DMS 273 treated with DMSO at 0.1 percent for 48 hours (cell line): ENCODE data around the gene ADD2.

Experiments used
- DNase-seq: peaks from one replicate; lab custom pipeline; 2025; lab: John Stamatoyannopoulos, UW

The ADD2 gene

DNA sequence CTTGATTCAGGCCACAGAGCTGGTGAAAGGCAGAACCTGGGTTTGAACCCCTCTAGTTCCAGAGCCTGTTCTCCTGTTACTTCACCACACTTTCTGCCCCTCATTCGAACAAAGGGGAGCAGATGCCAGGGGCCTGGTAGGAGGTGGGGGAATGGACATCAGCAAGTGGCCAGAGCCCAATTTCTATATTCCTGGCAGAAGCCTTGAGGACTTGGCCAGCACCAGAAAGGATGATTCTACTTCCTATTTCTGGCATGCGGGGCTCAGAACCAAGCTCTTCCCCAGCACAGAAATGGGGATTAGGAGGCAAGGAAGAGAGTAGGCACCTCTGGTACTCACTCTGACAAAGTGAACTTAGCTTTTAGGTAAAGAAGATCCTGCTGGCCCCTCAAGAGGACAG, 49.3 kb downstream of the ADD2 start:
- DNase-seq: no peak

DNA sequence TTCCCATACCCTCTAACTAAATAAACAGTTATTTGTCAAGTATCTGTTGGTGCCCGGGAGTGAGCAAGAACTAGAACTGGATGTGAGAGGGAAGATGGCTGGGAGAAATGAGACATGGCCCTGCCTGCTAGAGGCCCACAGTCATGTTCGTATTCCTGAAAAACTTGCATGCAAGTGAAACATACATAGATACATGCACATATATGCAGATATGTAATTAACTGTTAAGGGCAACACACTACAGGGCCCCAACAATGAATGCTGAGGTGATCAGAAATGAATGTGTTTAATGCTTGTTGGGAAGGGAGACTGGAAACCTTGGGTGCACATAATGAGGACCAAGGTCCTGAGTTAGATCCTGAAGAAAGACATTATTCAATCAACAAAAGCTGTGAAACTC, 49.8 kb downstream of the ADD2 start:
- no peak for DNase-seq

- no peak for DNase-seq
These were observed 50.5 kb downstream of the ADD2 start for GRCh38 chr2:70717431-70718038.

DNA sequence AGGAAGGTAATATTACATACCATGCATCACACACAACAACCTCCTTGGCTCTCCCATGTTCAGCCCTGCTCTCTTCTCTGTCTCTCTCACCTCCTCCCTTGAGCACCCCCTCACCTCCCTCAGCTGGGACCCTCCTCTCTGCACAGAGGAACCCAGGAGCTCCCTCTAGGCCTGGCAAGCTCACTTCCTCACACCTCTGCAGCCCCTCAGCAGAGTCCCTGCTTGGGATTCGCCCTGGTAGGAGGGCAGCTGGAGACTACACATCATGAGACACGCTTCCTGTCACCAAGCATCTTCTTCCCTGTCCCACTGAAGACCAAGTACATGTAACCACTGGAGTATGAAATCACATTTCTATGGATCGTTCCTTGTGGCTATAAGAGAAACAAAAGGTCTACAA, 51.0 kb downstream of the ADD2 start:
- no peak for DNase-seq

GRCh38 chr2:70716131-70716743, 51.8 kb downstream of the ADD2 start:
- no peak for DNase-seq

DNA sequence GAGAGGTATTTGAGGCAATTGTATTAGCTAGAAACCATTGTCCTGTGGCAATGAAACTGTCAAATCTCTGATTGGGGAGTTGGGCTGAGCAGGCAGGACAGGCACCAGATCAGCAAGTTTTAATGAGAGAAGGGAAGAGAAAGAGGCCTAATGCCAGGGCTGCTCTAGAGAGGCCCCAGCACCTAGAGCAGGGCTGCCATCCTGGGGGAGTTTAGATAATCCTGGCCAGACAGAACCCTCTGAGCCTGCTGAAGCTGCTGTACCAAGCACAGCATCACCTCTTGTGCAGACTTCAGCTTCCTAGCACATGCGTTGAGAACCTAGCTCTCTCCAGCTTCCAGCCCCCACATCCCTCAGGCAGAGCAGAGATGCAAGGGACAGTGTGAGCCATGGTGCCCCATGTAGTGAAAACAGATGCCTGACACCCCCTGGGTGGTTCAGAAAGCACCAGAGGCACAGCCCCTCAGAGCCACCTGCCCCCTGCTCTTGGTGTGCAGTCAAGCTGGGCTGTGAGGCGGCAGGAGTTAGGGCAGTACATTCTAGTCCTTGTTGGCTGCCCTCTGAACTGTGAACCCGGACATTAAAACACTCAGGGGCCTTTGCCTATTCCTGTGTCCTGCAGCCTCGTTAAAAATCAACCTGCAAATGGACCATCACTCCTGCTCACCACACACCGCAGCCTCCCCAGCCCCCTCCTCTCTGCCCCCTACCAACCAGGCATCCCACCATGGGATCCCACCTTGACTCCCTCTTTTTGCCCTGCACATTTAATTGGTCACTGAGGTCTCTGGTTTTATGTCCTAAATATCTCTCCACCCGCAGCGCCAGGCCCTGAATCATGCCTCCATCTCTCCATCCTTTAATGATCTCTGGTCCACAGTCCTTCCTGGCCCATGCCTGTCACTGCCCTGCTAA, 52.7 kb downstream of the ADD2 start:
- no peak for DNase-seq

DNA sequence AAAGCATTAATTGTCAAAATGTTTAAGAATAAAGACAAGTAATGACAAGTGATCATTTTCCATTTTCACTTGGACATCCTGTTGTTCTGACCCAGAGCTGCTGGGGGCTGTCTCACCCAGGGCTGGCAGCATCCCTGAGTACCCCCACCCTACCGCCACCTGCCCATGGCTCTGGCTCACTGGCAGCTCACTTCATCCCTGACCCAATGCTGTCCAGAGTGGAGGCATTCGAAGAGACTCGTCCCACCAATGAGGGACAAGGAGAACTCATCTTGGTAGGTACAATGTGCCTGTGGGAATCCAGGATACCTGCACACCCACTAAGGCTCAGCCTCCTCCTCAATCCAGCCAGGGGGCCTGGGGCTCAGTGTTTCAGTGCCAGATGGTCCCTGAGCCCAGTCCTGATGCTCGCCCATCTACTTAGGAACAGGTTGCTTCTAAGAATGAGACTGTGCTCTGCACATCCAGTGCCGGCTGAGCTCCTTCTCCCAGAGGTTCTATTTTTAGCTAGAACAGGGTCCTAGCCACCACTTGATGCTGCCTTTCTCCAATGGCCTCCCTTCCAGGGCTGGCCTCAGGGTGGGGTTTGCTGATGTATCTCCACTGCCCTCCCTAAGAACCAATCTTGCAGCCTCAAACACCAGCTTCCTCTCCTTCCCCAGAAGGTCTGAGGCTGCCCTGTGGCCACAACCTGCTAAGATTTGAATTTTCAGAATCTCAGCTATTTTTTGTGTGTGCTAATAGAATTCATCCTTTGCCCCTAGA, 53.7 kb downstream of the ADD2 start:
- DNase-seq: no peak

GRCh38 chr2:70712916-70713315, 55.1 kb downstream of the ADD2 start:
- no peak for DNase-seq

- no peak for DNase-seq
These were observed 56.8 kb downstream of the ADD2 start for GRCh38 chr2:70711191-70711590.

GRCh38 chr2:70710038-70710690, 57.8 kb downstream of the ADD2 start:
- DNase-seq: no peak

DNA sequence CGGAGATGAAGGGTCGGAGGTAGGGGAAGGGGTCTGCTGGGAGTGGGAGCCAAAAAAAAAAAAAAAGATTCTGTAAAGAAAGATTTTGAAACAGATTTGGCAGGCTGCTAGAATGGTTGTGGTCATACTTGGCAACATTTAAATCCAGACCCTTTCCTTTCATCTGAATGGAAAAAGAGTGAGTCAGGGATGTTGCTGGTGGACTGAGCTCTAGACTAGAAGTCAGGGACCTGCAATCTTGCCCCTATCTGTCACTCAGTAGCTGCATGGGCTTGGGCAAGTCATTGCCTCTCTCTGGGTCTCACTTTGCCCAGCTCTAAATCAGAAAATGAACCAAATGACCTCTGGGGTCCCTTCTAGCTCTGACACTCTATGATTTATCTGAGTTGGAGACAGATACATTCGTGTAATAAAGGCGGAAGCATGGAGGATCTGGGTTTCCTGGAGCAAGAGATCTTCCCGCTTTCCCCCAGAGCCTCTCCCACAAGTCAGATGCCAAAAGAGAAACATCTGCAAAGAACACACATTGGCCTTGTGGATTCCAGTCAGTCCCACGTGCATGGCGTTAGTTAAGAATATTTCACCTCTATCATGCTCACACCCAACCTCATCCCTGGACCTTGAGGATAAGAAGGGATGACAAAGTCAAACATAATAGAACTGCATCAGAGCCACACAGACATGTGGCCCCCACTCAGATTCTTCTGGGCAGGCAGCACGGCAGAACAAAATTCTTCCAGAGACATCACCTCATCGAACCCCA, 58.5 kb downstream of the ADD2 start:
- DNase-seq: no peak

- peak; percentile 19 for DNase-seq
These were observed 59.4 kb downstream of the ADD2 start for GRCh38 chr2:70708376-70709199.

DNA sequence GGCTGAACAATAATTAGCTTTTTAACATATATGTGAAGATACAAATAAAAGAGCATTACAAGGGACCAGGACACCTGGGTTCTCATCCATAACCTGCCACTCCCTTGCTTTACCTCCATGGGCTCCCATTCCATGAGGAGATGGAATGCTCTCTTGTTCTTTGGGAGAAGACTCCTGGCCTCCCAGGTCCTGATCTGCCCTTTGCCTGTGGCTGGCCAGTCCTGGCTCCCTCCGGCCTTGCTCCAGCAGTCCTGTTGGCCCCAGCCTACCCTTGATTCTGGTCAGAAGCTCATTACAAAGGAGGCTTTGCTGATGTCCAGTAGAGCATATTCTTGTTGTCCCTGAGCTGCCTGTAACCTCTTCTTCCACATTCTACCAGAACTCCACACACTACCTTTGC, 60.3 kb downstream of the ADD2 start:
- no peak for DNase-seq

DNA sequence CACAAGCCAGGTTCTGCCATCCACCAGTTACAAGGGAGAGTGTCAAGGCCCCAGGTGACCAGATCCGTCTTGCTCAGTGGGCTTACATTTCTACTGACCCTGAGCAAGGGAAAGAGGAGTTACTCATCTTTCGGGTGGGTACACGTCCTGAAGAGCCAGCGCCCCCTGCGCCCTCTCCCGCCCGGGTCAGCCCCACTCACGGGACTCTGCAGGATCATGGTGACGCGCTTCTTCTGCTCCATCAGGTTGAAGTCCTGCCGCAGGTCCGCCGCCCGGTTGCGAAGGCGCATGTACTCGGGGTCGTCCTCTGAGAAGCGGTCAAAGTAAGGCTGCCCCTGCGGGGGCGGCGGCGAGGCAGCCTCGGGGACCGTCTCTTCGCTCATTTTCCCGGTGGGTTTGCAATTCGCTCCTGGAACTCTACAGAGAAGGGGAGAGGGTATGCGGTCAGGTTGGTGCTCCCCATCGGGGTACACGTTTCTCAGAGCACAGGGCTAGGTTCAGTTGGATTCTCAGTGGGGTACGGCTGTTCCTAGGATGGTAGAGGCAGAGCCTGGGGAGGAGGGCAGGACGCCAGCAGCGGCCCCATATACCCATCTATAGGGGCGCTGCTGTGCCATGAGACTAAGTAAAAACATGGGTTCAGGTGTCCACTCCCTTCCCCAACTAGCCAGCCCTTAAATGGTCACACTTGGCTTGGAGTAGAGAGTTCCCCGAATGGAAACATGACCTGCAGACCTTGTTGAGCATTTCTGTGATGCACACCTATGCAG, 61.8 kb downstream of the ADD2 start:
- no peak for DNase-seq

- DNase-seq: no peak
These were observed 62.7 kb downstream of the ADD2 start for GRCh38 chr2:70705160-70705850.

DNA sequence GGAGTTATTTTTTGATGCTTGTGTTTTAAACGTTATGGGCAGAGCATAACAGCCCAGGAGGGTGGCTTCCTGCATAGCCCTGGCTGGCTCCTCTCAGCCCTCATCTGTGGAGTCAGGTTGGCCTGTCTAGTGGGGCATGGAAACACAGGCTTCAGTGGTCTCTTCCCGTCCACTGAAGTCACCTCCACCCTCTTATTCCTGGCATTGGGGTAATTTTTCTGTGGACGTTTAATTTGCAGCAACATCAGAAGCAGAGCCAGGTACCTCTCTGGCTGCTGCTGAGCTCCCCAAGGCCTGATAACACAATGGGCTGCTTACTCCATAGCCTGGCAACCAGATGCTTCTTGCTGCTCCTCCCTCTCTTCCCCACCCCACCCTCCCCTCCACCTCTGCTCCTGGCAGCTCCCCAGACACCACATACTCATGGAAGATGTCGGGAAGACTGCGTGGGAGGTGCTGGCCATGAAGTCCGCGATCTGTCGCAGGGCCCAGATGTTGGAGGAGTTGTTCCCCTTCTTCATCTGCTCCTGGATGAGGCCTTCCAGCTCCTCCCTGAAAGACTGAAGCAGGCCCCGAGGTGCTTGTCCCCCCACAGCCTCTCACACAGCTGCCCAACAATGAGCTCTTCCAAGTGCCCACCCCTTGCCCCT, 64.0 kb downstream of the ADD2 start:
- peak; percentile 27 for DNase-seq

DNA sequence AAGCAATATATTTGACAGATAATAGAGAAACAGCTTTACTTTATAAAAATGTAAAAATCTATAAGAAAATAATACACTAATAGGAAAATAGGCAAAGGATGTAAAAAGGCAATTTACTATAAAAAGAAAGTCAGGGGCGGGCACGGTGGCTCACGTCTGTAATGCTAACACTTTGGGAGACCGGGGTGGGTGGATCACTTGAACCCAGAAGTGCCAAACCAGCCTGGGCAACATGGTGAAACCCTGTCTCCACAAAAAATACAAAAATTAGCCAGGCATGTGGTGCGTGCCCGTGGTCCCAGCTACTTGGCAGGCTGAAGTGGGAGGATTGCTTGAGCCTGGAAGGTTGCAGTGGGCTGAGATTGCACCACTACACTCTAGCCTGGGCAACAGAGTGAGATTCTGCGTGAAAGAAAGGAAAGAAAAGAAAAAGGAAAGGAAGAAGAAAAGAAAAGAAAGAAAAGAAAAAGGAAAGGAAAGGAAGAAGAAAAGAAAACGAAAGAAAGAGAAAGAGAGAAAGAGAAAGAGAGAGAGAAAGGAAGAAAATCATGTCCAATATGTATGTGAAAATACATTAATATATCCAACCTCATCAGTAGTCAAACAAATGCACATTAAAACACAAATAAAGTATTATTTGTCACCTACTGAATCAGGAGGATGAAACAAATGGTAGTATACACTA, 65.1 kb downstream of the ADD2 start:
- no peak for DNase-seq

DNA sequence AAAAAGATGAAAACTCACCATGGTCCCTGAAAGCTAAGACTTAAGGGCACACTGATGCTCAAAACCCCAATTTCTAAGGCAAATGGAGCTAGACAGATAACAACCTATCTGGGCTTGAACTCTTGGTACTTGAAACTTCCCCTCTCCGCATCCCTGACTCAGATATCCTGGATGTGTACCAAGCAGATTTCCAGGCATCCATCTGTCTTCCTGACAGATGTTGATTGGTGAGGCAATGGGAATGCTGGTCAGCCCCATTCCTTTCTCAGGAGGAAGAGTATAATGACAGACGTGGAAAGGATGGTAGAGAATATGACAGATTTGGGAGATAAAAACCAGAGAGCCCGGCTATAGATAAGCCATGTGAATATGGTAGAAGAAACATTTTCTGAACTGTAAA, 69.2 kb downstream of the ADD2 start:
- DNase-seq: no peak
